ENCODE results near the gene RNF115. TPM values are rescaled to one million over a fixed set of nuclear protein-coding genes. Genes with fewer than 3 reads are reported as not detected.

Gene RNF115
- total and polyA plus RNA-seq, 2 of the 13 experiments (the other 11 are each of a cell fraction or from before 2014, with no cell fraction given): 6.0 to 10.1 TPM

- TF ChIP-seq MLX (CRISPR knock-in tag; IDR thresholded peaks at IDR 0.05) (no peak), HOXA7 (CRISPR knock-in tag; IDR thresholded peaks at IDR 0.05) (no peak), TBX2 (CRISPR knock-in tag; IDR thresholded peaks at IDR 0.05; ENCODE audit: borderline replicate concordance) (peak; percentile 72), ISX (CRISPR knock-in tag; conservative IDR thresholded peaks at IDR 0.05) (no peak), THAP7 (CRISPR knock-in tag; IDR thresholded peaks at IDR 0.05) (no peak), MEIS1 (CRISPR knock-in tag; IDR thresholded peaks at IDR 0.05; ENCODE audit: borderline replicate concordance) (no peak), ZNF446 (CRISPR knock-in tag; IDR thresholded peaks at IDR 0.05) (no peak), CHD2 (IDR thresholded peaks at IDR 0.05; ENCODE audit: low read depth, low read length) (no peak), SP1 (IDR thresholded peaks at IDR 0.05) (no peak), SP1 (CRISPR knock-in tag; IDR thresholded peaks at IDR 0.05) (no peak), ZSCAN21 (CRISPR knock-in tag; IDR thresholded peaks at IDR 0.05; ENCODE audit: borderline replicate concordance) (0 out of 2 replicates have a peak, but pooled peaks have one; percentile 33), YEATS4 (CRISPR knock-in tag; IDR thresholded peaks at IDR 0.05; ENCODE audit: borderline replicate concordance) (no peak), NR3C1 (CRISPR knock-in tag; IDR thresholded peaks at IDR 0.05) (no peak), NFE2L1 (CRISPR knock-in tag; IDR thresholded peaks at IDR 0.05; ENCODE audit: borderline replicate concordance) (no peak), ZNF180 (CRISPR knock-in tag; IDR thresholded peaks at IDR 0.05; ENCODE audit: borderline replicate concordance, low read depth) (no peak), ZFP1 (CRISPR knock-in tag; IDR thresholded peaks at IDR 0.05) (0 out of 2 replicates have a peak, but pooled peaks have one; percentile 35), HMG20B (CRISPR knock-in tag; conservative IDR thresholded peaks at IDR 0.05) (no peak), ZNF713 (CRISPR knock-in tag; IDR thresholded peaks at IDR 0.05) (no peak), MZF1 (CRISPR knock-in tag; IDR thresholded peaks at IDR 0.05; ENCODE audit: borderline replicate concordance) (no peak), NFIB (CRISPR knock-in tag; IDR thresholded peaks at IDR 0.05; ENCODE audit: borderline replicate concordance) (0 out of 2 replicates have a peak, but pooled peaks have one; percentile 23), USF2 (IDR thresholded peaks at IDR 0.05; ENCODE audit: low read depth, low read length) (no peak), USF2 (CRISPR knock-in tag; IDR thresholded peaks at IDR 0.05; ENCODE audit: borderline replicate concordance) (0 out of 2 replicates have a peak, but pooled peaks have one; percentile 41), SUZ12 (IDR thresholded peaks at IDR 0.05; ENCODE audit: low read depth, low read length) (no peak)
Observed at GRCh38 chr1:145845514-145846161, 21.7 kb upstream of the RNF115 start, which contains the start of gene NUDT17 (continued).

Data from HepG2 (cell line).